PFSK-1 (cell line): ENCODE measurements around the gene CENPP.

Source experiments
- FOXP2 ChIP-seq: optimal IDR thresholded peaks from 2 replicates; pipeline ENCODE3; 2011; ENCODE audit warnings: borderline replicate concordance, control low read depth, inconsistent platforms; ENCODE audit not compliant: insufficient read depth; ENCODE audit errors: extremely low read length, extremely low read depth
- POLR2AphosphoS5 ChIP-seq: IDR thresholded peaks from 2 replicates; pipeline ENCODE4 v1.6.1; 2012; ENCODE audit warnings: low read depth, mild to moderate bottlenecking, control low read depth, low read length, moderate library complexity
- REST ChIP-seq, 2 experiments: IDR thresholded peaks; 2 replicates each; pipeline versions ENCODE4 v1.6.1 to v1.8.0; 2011 to 2012; ENCODE audit warnings: low read depth in 2 of 2, low read length in 2 of 2, control low read depth in 1 of 2, inconsistent platforms in 1 of 2, mild to moderate bottlenecking in 1 of 2, moderate library complexity in 1 of 2; ENCODE audit not compliant: insufficient read depth in 1 of 2
- SIN3A ChIP-seq: IDR thresholded peaks from 2 replicates; pipeline ENCODE4 v1.6.1; 2012; ENCODE audit warnings: mild to moderate bottlenecking, low read length, moderate library complexity, borderline replicate concordance; ENCODE audit not compliant: insufficient read depth
- TAF1 ChIP-seq: IDR thresholded peaks from 2 replicates; pipeline ENCODE4 v1.6.1; 2012; ENCODE audit warnings: low read length, control low read depth, borderline replicate concordance; ENCODE audit not compliant: insufficient read depth

DNA sequence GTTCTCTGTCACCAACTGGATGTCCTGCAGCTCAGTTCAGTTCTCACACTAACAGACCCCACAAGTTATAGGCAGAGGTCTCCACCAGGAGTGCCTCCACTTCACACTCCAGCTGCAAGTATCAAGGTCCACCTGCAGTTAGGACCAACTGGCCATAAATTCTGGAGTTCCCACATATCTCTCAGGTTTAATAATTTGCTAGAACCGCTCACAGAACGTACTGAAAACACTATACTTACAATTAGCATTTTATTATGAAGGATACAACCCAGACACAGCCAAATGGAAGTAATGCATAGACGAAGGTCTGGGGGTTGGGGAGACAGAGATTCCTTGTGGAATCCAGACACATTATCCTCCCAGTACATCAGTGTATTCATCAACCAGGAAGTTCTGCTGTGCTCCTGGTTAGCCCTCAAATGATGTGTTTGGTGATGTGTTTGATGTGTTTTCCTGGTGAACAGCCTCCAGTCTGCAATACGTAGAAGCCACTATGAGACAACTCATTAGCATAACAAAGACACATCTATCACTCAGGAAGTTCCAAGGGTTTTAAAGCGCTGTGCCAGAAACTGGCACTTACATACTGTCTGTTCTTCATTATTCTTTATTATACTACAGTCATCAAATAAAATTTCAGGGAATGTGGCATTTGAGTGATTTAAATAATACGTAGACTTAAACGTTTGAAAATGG, 53.3 kb downstream of the CENPP start:
- no peak for TF ChIP-seq POLR2AphosphoS5
- no peak for TF ChIP-seq TAF1
- no peak for TF ChIP-seq REST (IDR thresholded peaks at IDR 0.05; ENCODE audit: insufficient read depth in 1 of 2, low read depth in 2 of 2, low read length in 2 of 2)
- TF ChIP-seq SIN3A = no peak
- no peak for TF ChIP-seq FOXP2
